Stimulated activated CD4-positive, alpha-beta T cell treated with anti-CD3 and anti-CD28 coated beads, TNF-alpha, amount 100 ng/mL, for 1 hour (primary cell): ENCODE measurements around the gene ADD2.

Source experiments
- DNase-seq, 3 donors: peaks; one replicate each; pipeline ENCODE4 v3.0.0-alpha.2; 2020; ENCODE audit warnings: low read depth in 3 of 3, low spot score in 1 of 3

ADD2 gene

GRCh38 chr2:70705160-70705850, 62.7 kb downstream of the ADD2 start:
- DNase-seq = no peak

- DNase-seq = no peak
These were observed 64.0 kb downstream of the ADD2 start for GRCh38 chr2:70703900-70704549.

GRCh38 chr2:70702711-70703395, 65.1 kb downstream of the ADD2 start:
- DNase-seq = no peak

- DNase-seq = no peak
These were observed 69.2 kb downstream of the ADD2 start for GRCh38 chr2:70698847-70699246.

- no peak for DNase-seq
These were observed 70.2 kb downstream of the ADD2 start for GRCh38 chr2:70697603-70698383.

GRCh38 chr2:70696142-70696541, 71.9 kb downstream of the ADD2 start:
- no peak for DNase-seq

- no peak for DNase-seq
These were observed 75.7 kb downstream of the ADD2 start for GRCh38 chr2:70692256-70692655.

GRCh38 chr2:70691497-70692140, 76.4 kb downstream of the ADD2 start:
- no peak for DNase-seq

GRCh38 chr2:70690846-70691245, 77.2 kb downstream of the ADD2 start:
- no peak for DNase-seq

- DNase-seq = no peak
These were observed 79.6 kb downstream of the ADD2 start for GRCh38 chr2:70688427-70688826.

GRCh38 chr2:70687461-70687795, 80.6 kb downstream of the ADD2 start:
- no peak for DNase-seq

- no peak for DNase-seq
These were observed 81.2 kb downstream of the ADD2 start for GRCh38 chr2:70686577-70687460.

- no peak for DNase-seq
These were observed 82.2 kb downstream of the ADD2 start for GRCh38 chr2:70685771-70686171.

GRCh38 chr2:70684846-70685622, 83.0 kb downstream of the ADD2 start:
- no peak for DNase-seq

GRCh38 chr2:70683455-70683854, 84.5 kb downstream of the ADD2 start:
- no peak for DNase-seq

GRCh38 chr2:70680735-70681134, 87.3 kb downstream of the ADD2 start:
- no peak for DNase-seq

- DNase-seq = no peak
These were observed 88.7 kb downstream of the ADD2 start for GRCh38 chr2:70679259-70679658.

- DNase-seq = no peak
These were observed 89.3 kb downstream of the ADD2 start for GRCh38 chr2:70678576-70679143.
